H7 (cell line): ENCODE results near the gene SOCS6. TPM values are rescaled to one million over a fixed set of nuclear protein-coding genes. Genes with fewer than 3 reads are reported as not detected.
A peak's percentile ranks its signal among the peaks of the same experiment; 100 is the strongest.

ENCODE experiments used
- DNase-seq: peaks from one replicate; pipeline ENCODE4 v3.0.0; 2012
- H3K27me3 ChIP-seq: 2 replicates; pipeline ENCODE4 v1.6.0; 2011; ENCODE audit warnings: mild to moderate bottlenecking, low read length; ENCODE audit not compliant: control insufficient read depth, insufficient read depth
- H3K36me3 ChIP-seq: replicated peaks from 2 replicates; pipeline ENCODE4 v1.5.1; 2011; ENCODE audit warnings: low read length; ENCODE audit not compliant: control insufficient read depth, insufficient read depth
- H3K4me3 ChIP-seq: 2 replicates; pipeline ENCODE4 v1.5.1; 2011; ENCODE audit warnings: low read depth, mild to moderate bottlenecking, control low read depth, low read length, moderate library complexity; ENCODE audit not compliant: insufficient read depth
- total RNA-seq: library from RNA; depleted of rRNA; stranded (reverse); fragments of >200 nt; shearing (Covaris generic); gene quantifications from 2 replicates; pipeline ENCODE4 v1.2.3, GENCODE V29; 2014

Gene SOCS6
- total RNA-seq, 1 experiment from 2014 or later, result 22.1 TPM

GRCh38 chr18:70276416-70277191 is 12.2 kb upstream of the SOCS6 start:
- H3K4me3 ChIP-seq, result no peak overlapping the region
- no peaks in the 10 kb centered on the region for H3K27me3 ChIP-seq
- H3K36me3 ChIP-seq, result no peaks in the 10 kb centered on the region
- no peak for DNase-seq

- Histone ChIP-seq H3K36me3 (no peaks in the 10 kb centered on the region), H3K4me3 (no peak overlapping the region), H3K27me3 (no peaks in the 10 kb centered on the region)
- no peak for DNase-seq
Measured at GRCh38 chr18:70279470-70279869, 9.4 kb upstream of the SOCS6 start.

- no peak for DNase-seq
- no peak overlapping the region for H3K4me3 ChIP-seq
- no peaks in the 10 kb centered on the region for H3K36me3 ChIP-seq
- no peaks in the 10 kb centered on the region for H3K27me3 ChIP-seq
Measured at GRCh38 chr18:70280007-70280925, 8.6 kb upstream of the SOCS6 start.

- no peaks in the 10 kb centered on the region for H3K36me3 ChIP-seq
- no peak overlapping the region for H3K4me3 ChIP-seq
- no peaks in the 10 kb centered on the region for H3K27me3 ChIP-seq
- no peak for DNase-seq
Measured at GRCh38 chr18:70284976-70285620, 3.7 kb upstream of the SOCS6 start.

- H3K27me3 ChIP-seq, result no peaks in the 10 kb centered on the region
- DNase-seq, result no peak
- H3K36me3 ChIP-seq, result no peaks in the 10 kb centered on the region
- H3K4me3 ChIP-seq, result no peak overlapping the region
Measured at GRCh38 chr18:70287731-70288130, 1.1 kb upstream of the SOCS6 start.

GRCh38 chr18:70288171-70288850 is 534 bp upstream of the SOCS6 start:
- DNase-seq, result peak; percentile 88
- no peaks in the 10 kb centered on the region for H3K27me3 ChIP-seq
- no peaks in the 10 kb centered on the region for H3K36me3 ChIP-seq
- H3K4me3 ChIP-seq, result peak overlapping the region; percentile 69

GRCh38 chr18:70289351-70290312 is 787 bp downstream of the SOCS6 start:
- Histone ChIP-seq H3K36me3 (no peaks in the 10 kb centered on the region), H3K27me3 (no peaks in the 10 kb centered on the region), H3K4me3 (peak overlapping the region; percentile 69)
- DNase-seq, result peak; percentile 86

- Histone ChIP-seq H3K27me3 (no peaks in the 10 kb centered on the region), H3K4me3 (peak overlapping the region; percentile 69; the same call in 1 of the 2 replicates), H3K36me3 (no peaks in the 10 kb centered on the region)
- DNase-seq, result no peak
Measured at GRCh38 chr18:70290482-70291294, 1.8 kb downstream of the SOCS6 start.

GRCh38 chr18:70291295-70291574 is 2.4 kb downstream of the SOCS6 start:
- no peak for DNase-seq
- no peak overlapping the region for H3K4me3 ChIP-seq
- H3K36me3 ChIP-seq, result no peaks in the 10 kb centered on the region
- no peaks in the 10 kb centered on the region for H3K27me3 ChIP-seq

- Histone ChIP-seq H3K36me3 (no peaks in the 10 kb centered on the region), H3K4me3 (no peak overlapping the region), H3K27me3 (no peaks in the 10 kb centered on the region)
- no peak for DNase-seq
Measured at GRCh38 chr18:70292628-70293027, 3.8 kb downstream of the SOCS6 start.

GRCh38 chr18:70293166-70293565 is 4.3 kb downstream of the SOCS6 start:
- H3K36me3 ChIP-seq, result no peaks in the 10 kb centered on the region
- H3K4me3 ChIP-seq, result no peak overlapping the region
- H3K27me3 ChIP-seq, result no peaks in the 10 kb centered on the region
- no peak for DNase-seq

- Histone ChIP-seq H3K27me3 (no peaks in the 10 kb centered on the region), H3K4me3 (no peak overlapping the region), H3K36me3 (no peaks in the 10 kb centered on the region)
- DNase-seq, result no peak
Measured at GRCh38 chr18:70294471-70295191, 5.8 kb downstream of the SOCS6 start.
